Measurements from ENCODE around the gene KRTAP6-1.

KRTAP6-1 gene

GRCh38 chr21:30638686-30639085, 25.0 kb upstream of the KRTAP6-1 start (continued):
- TF ChIP-seq TSHZ2 (CRISPR knock-in tag; IDR thresholded peaks at IDR 0.05) (no peak), CSRNP3 (CRISPR knock-in tag; IDR thresholded peaks at IDR 0.05) (no peak), TOX (CRISPR knock-in tag; IDR thresholded peaks at IDR 0.05; ENCODE audit: borderline replicate concordance) (no peak), ZNF8 (CRISPR knock-in tag; IDR thresholded peaks at IDR 0.05) (no peak)

- TF ChIP-seq ISL1 (CRISPR knock-in tag; IDR thresholded peaks at IDR 0.05): no peak
- TF ChIP-seq GLIS3 (CRISPR knock-in tag; IDR thresholded peaks at IDR 0.05): no peak
- no peak for TF ChIP-seq ARNTL (CRISPR knock-in tag; IDR thresholded peaks at IDR 0.05; ENCODE audit: borderline replicate concordance, low read depth)
- no peak for TF ChIP-seq TOX (CRISPR knock-in tag; IDR thresholded peaks at IDR 0.05; ENCODE audit: borderline replicate concordance)
- no peak for TF ChIP-seq OSR1 (CRISPR knock-in tag; IDR thresholded peaks at IDR 0.05)
- no peak for TF ChIP-seq SNAI2 (CRISPR knock-in tag; IDR thresholded peaks at IDR 0.05)
- no peak for TF ChIP-seq CSDC2 (CRISPR knock-in tag; IDR thresholded peaks at IDR 0.05)
- TF ChIP-seq ZNF8 (CRISPR knock-in tag; IDR thresholded peaks at IDR 0.05): no peak
- ATAC-seq: no peak
These were observed 21.2 kb upstream of the KRTAP6-1 start, which contains the start of gene KRTAP20-2 for GRCh38 chr21:30634906-30635305. KRTAP20-2 (plus strand) TSS chr21:30635206; CDS start chr21:30635264, 58 bp downstream.

- TF ChIP-seq PATZ1 (CRISPR knock-in tag; IDR thresholded peaks at IDR 0.05; ENCODE audit: borderline replicate concordance): no peak
- TF ChIP-seq PPARA (CRISPR knock-in tag; IDR thresholded peaks at IDR 0.05; ENCODE audit: borderline replicate concordance): no peak
- no peak for TF ChIP-seq ESRRG (CRISPR knock-in tag; IDR thresholded peaks at IDR 0.05)
- no peak for TF ChIP-seq RARB (CRISPR knock-in tag; IDR thresholded peaks at IDR 0.05)
- TF ChIP-seq ZFP3 (CRISPR knock-in tag; IDR thresholded peaks at IDR 0.05): no peak
- no peak for TF ChIP-seq TOX (CRISPR knock-in tag; IDR thresholded peaks at IDR 0.05; ENCODE audit: borderline replicate concordance)
- TF ChIP-seq ARNTL (CRISPR knock-in tag; IDR thresholded peaks at IDR 0.05; ENCODE audit: borderline replicate concordance, low read depth): no peak
- no peak for TF ChIP-seq TCF4 (CRISPR knock-in tag; IDR thresholded peaks at IDR 0.05; ENCODE audit: borderline replicate concordance)
- TF ChIP-seq GLIS3 (CRISPR knock-in tag; IDR thresholded peaks at IDR 0.05): no peak
- TF ChIP-seq SNAI2 (CRISPR knock-in tag; IDR thresholded peaks at IDR 0.05): no peak
- TF ChIP-seq OSR1 (CRISPR knock-in tag; IDR thresholded peaks at IDR 0.05): no peak
- TF ChIP-seq ZC3H10 (CRISPR knock-in tag; IDR thresholded peaks at IDR 0.05): no peak
- TF ChIP-seq TSHZ2 (CRISPR knock-in tag; IDR thresholded peaks at IDR 0.05): no peak
- TF ChIP-seq CSDC2 (CRISPR knock-in tag; IDR thresholded peaks at IDR 0.05): no peak
- no peak for TF ChIP-seq CREB5 (CRISPR knock-in tag; IDR thresholded peaks at IDR 0.05; ENCODE audit: low read depth)
- no peak for TF ChIP-seq ZNF565 (CRISPR knock-in tag; conservative IDR thresholded peaks at IDR 0.05; ENCODE audit: low read depth)
- ATAC-seq: no peak
These were observed 15.5 kb upstream of the KRTAP6-1 start for GRCh38 chr21:30629200-30629599.
